CD14-positive monocyte (primary cell): Measurements from ENCODE around the gene DCC. TPM values are rescaled to one million over a fixed set of nuclear protein-coding genes. Genes with fewer than 3 reads are reported as not detected.

Source experiments
- DNase-seq, 3 donors: peaks; one replicate each; pipeline ENCODE4 v3.0.0-alpha.2; 2011 to 2022
- H2AFZ ChIP-seq: 2 replicates; pipeline ENCODE4 v1.6.0; 2012; ENCODE audit warnings: mild to moderate bottlenecking, low read depth, low read length, inconsistent platforms; ENCODE audit not compliant: insufficient read depth, poor library complexity, severe bottlenecking
- H3K27ac ChIP-seq, 2 donors: 1 replicate in 1 of 2; 2 replicates in 1 of 2; pipeline ENCODE4 v1.5.1; 2012 to 2013; ENCODE audit warnings: low read length in 2 of 2, control low read depth in 1 of 2, inconsistent platforms in 1 of 2, low read depth in 1 of 2, mild to moderate bottlenecking in 1 of 2
- H3K27me3 ChIP-seq, 2 donors: one replicate each; pipeline versions ENCODE4 v1.6.0 to v1.6.1; 2011 to 2013; ENCODE audit warnings: low read length in 2 of 2; ENCODE audit not compliant: control insufficient read depth in 2 of 2, insufficient read depth in 2 of 2
- H3K36me3 ChIP-seq, 2 donors: replicated peaks in 1 of 2; 1 replicate in 1 of 2; 2 replicates in 1 of 2; pipeline versions ENCODE4 v1.5.1 to v1.6.1; 2012 to 2013; ENCODE audit warnings: low read length in 2 of 2, control low read depth in 1 of 2, inconsistent platforms in 1 of 2, mild to moderate bottlenecking in 1 of 2; ENCODE audit not compliant: insufficient read depth in 2 of 2, control insufficient read depth in 1 of 2
- H3K4me1 ChIP-seq, 2 donors: 1 replicate in 1 of 2; 2 replicates in 1 of 2; pipeline versions ENCODE4 v1.5.1 to v1.6.1; 2012 to 2013; ENCODE audit warnings: low read length in 2 of 2, control low read depth in 1 of 2, inconsistent platforms in 1 of 2, mild to moderate bottlenecking in 1 of 2, moderate library complexity in 1 of 2; ENCODE audit not compliant: insufficient read depth in 2 of 2, control insufficient read depth in 1 of 2
- H3K4me2 ChIP-seq: replicated peaks from 2 replicates; pipeline ENCODE3; 2012; ENCODE audit warnings: low read length, moderate library complexity, mild to moderate bottlenecking; ENCODE audit not compliant: poor library complexity, severe bottlenecking; ENCODE audit errors: extremely low read depth
- H3K4me3 ChIP-seq, 3 experiments: fragments of 200-600 bp in 1 of 3; sonication (generic) in 1 of 3; replicated peaks in 1 of 3; 1 replicate in 2 of 3; 2 replicates in 1 of 3; pipeline ENCODE4 v1.5.1; 2011 to 2013; ENCODE audit warnings: low read length in 3 of 3, mild to moderate bottlenecking in 3 of 3, control low read depth in 2 of 3, low read depth in 2 of 3, inconsistent platforms in 1 of 3, moderate library complexity in 1 of 3
- H3K79me2 ChIP-seq: 2 replicates; pipeline ENCODE4 v1.6.0; 2012; ENCODE audit warnings: mild to moderate bottlenecking, control low read depth, inconsistent platforms, low read length, moderate library complexity; ENCODE audit not compliant: insufficient read depth
- H3K9ac ChIP-seq: 2 replicates; pipeline ENCODE4 v1.6.0; 2017; ENCODE audit warnings: low read length, mild to moderate bottlenecking; ENCODE audit not compliant: insufficient read depth, poor library complexity, severe bottlenecking
- H3K9me3 ChIP-seq, 2 donors: replicated peaks in 1 of 2; 1 replicate in 1 of 2; 2 replicates in 1 of 2; pipeline versions ENCODE4 v1.5.1 to v1.6.1; 2012 to 2013; ENCODE audit warnings: low read length in 2 of 2, control low read depth in 1 of 2; ENCODE audit not compliant: control insufficient read depth in 1 of 2, insufficient read depth in 1 of 2
- H4K20me1 ChIP-seq: 2 replicates; pipeline ENCODE4 v1.6.0; 2012; ENCODE audit warnings: mild to moderate bottlenecking, low read length, control low read depth, moderate library complexity; ENCODE audit not compliant: insufficient read depth
- H3K27ac Mint-ChIP-seq, 7 donors: one replicate each; pipeline ENCODE4 v1.8.0; 2020; ENCODE audit warnings: mild to moderate bottlenecking in 7 of 7, mixed read lengths in 7 of 7, moderate library complexity in 6 of 7, inconsistent platforms in 2 of 7
- H3K27me3 Mint-ChIP-seq, 3 donors: one replicate each; pipeline ENCODE4 v1.8.0; 2021 to 2022; ENCODE audit warnings: low read depth in 3 of 3, mild to moderate bottlenecking in 3 of 3, mixed read lengths in 3 of 3, moderate library complexity in 3 of 3, inconsistent platforms in 1 of 3
- H3K36me3 Mint-ChIP-seq, 2 donors: one replicate each; pipeline ENCODE4 v1.8.0; 2020; ENCODE audit warnings: mixed read lengths in 2 of 2, inconsistent platforms in 1 of 2, mild to moderate bottlenecking in 1 of 2
- H3K4me1 Mint-ChIP-seq: one replicate; pipeline ENCODE4 v1.8.0; 2020; ENCODE audit warnings: mild to moderate bottlenecking, mixed read lengths
- H3K4me3 Mint-ChIP-seq, 2 donors: one replicate each; pipeline ENCODE4 v1.8.0; 2020; ENCODE audit warnings: mild to moderate bottlenecking in 2 of 2, mixed read lengths in 2 of 2, moderate library complexity in 1 of 2
- H3K9me3 Mint-ChIP-seq, 7 donors: one replicate each; pipeline ENCODE4 v1.8.0; 2020 to 2022; ENCODE audit warnings: mixed read lengths in 7 of 7, mild to moderate bottlenecking in 6 of 7, moderate library complexity in 6 of 7, inconsistent platforms in 2 of 7
- WGBS: methylation state at CpG from one replicate; pipeline ENCODE4 v1.1.5; 2013; ENCODE audit warnings: missing lambda C conversion rate; ENCODE audit not compliant: insufficient coverage; 5-methylcytosine and 5-hydroxymethylcytosine counted together
- intact Hi-C, 2 donors: fragments of 100-400 bp; cut with micrococcal nuclease; formaldehyde crosslinking; loops; one replicate each; pipeline versions ENCODE4 v1.15.0 to v1.15.1; 2023
- polyA plus RNA-seq, 3 donors: library from polyadenylated mRNA; depleted of rRNA in 1 of 3; unstranded in 2 of 3; stranded (reverse) in 1 of 3; fragments of 300-500 nt in 2 of 3; fragments of >200 nt in 1 of 3; fragmentation: Illumina TruSeq in 2 of 3; gene quantifications; 1 replicate in 2 of 3; 2 replicates in 1 of 3; pipeline ENCODE4 v1.2.3, GENCODE V29; 2012 to 2021
- TF ChIP-seq, protein P1 (sequence below): fragments of 200-600 bp; IDR thresholded peaks from one replicate; pipeline ENCODE4 v1.8.0; 2022; ENCODE audit warnings: antibody characterized with exemption, mild to moderate bottlenecking

DCC gene
- polyA plus RNA-seq, 3 donors = not detected

DNA sequence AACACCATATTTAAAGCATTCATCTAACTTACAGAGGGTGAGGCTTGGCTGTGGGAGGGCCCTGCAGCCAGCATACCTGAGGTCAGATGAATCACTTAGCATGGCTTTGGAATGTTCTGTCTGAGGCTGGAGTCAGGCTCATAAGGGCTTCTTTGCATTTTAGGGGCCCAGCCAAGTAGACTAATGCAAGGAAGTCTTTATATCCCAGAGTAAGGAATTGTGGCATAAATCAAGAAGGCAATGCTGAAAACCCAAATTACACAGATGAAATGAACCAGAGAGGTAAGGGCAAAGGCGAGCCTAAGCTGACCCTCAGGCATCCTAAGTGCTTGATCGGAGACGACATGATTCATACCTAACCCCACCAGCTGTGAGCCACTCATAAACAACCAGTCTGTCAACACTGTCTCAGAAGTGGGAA is 383.6 kb downstream of the DCC start:
- Histone ChIP-seq H3K4me2 (no peak overlapping the region), H3K36me3 (no peaks in the 10 kb centered on the region), H3K27me3 (no peaks in the 10 kb centered on the region), H3K79me2 (no peaks in the 10 kb centered on the region), H4K20me1 (no peaks in the 10 kb centered on the region), H3K9me3 (no peaks in the 10 kb centered on the region), H3K9ac (no peak overlapping the region), H3K27ac (no peak overlapping the region), H3K4me1 (no peaks in the 10 kb centered on the region), H3K4me3 (no peak overlapping the region), H2AFZ (no peak overlapping the region)
- H3K4me1 Mint-ChIP-seq = no peaks in the 10 kb centered on the region
- no peak for DNase-seq
- no peak overlapping the region for H3K4me3 Mint-ChIP-seq
- TF ChIP-seq, protein P1, sequence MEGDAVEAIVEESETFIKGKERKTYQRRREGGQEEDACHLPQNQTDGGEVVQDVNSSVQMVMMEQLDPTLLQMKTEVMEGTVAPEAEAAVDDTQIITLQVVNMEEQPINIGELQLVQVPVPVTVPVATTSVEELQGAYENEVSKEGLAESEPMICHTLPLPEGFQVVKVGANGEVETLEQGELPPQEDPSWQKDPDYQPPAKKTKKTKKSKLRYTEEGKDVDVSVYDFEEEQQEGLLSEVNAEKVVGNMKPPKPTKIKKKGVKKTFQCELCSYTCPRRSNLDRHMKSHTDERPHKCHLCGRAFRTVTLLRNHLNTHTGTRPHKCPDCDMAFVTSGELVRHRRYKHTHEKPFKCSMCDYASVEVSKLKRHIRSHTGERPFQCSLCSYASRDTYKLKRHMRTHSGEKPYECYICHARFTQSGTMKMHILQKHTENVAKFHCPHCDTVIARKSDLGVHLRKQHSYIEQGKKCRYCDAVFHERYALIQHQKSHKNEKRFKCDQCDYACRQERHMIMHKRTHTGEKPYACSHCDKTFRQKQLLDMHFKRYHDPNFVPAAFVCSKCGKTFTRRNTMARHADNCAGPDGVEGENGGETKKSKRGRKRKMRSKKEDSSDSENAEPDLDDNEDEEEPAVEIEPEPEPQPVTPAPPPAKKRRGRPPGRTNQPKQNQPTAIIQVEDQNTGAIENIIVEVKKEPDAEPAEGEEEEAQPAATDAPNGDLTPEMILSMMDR = no peak
- H3K9me3 Mint-ChIP-seq = peaks cover 0 to 10% (median 1%) of the 10 kb centered on the region in 7 donors
- intact Hi-C loops = no loop called here
- H3K36me3 Mint-ChIP-seq = no peaks in the 10 kb centered on the region
- WGBS = 57% methylated on average over 1 of the region's 3 CpGs
- H3K27ac Mint-ChIP-seq = no peak overlapping the region
- H3K27me3 Mint-ChIP-seq = peaks cover 0 to 5% (median 1%) of the 10 kb centered on the region in 3 donors

DNA sequence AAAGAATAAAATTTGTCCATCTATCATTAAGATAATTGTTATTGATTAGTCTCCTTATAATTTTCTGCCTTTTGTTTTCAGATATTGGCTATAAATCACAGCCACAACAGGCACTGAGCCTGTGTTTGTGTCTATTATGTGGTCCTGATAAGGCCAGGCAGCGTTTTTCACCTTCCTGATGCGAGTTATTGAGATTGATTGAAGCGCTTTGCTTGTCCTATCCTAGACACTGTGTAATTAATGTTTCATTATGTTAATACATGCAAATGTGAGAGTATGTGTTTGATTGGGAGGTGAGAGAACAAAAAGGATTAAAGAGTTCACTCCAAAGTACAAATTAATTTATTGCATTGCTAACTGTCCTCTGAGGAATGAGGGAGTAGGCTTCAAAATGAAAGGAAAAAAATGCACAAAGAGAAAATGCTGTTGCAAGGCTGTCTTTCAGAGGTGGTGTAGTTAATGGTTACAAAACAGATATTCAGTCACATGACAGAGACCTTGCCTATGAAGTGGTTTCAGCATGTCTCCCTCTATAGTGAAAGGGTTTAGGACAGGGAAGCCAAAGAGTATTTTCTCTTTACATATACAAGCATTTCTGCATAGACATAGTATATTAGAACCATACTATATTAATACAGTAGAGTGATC is 391.1 kb downstream of the DCC start:
- H3K9ac ChIP-seq = no peak overlapping the region
- DNase-seq = no peak
- intact Hi-C loops = no loop called here
- no peak overlapping the region for H3K4me2 ChIP-seq
- Mint-ChIP-seq H3K9me3 (peaks cover 0 to 4% (median 0%) of the 10 kb centered on the region in 7 donors), H3K4me1 (no peaks in the 10 kb centered on the region), H3K27ac (no peak overlapping the region), H3K27me3 (no peaks in the 10 kb centered on the region), H3K4me3 (no peak overlapping the region), H3K36me3 (no peaks in the 10 kb centered on the region)
- no peaks in the 10 kb centered on the region for H3K9me3 ChIP-seq
- no peaks in the 10 kb centered on the region for H4K20me1 ChIP-seq
- H3K27me3 ChIP-seq = no peaks in the 10 kb centered on the region
- no peak overlapping the region for H3K4me3 ChIP-seq
- no peaks in the 10 kb centered on the region for H3K79me2 ChIP-seq
- no peaks in the 10 kb centered on the region for H3K36me3 ChIP-seq
- TF ChIP-seq, protein P1 = no peak
- no peak overlapping the region for H2AFZ ChIP-seq
- no peaks in the 10 kb centered on the region for H3K4me1 ChIP-seq
- H3K27ac ChIP-seq = no peak overlapping the region
- no CpG with 5 or more reads among the region's 3 CpGs for WGBS
